Germinal center (tissue), 1 donor: Measurements from ENCODE around the gene RFX6.

Source experiments
- DNase-seq: peaks from one replicate; pipeline ENCODE4 v3.0.0; 2012; ENCODE audit warnings: mixed read lengths, low spot score

The RFX6 gene

GRCh38 chr6:116971959-116972358, 94.9 kb downstream of the RFX6 start:
- DNase-seq, result peak; percentile 14

DNA sequence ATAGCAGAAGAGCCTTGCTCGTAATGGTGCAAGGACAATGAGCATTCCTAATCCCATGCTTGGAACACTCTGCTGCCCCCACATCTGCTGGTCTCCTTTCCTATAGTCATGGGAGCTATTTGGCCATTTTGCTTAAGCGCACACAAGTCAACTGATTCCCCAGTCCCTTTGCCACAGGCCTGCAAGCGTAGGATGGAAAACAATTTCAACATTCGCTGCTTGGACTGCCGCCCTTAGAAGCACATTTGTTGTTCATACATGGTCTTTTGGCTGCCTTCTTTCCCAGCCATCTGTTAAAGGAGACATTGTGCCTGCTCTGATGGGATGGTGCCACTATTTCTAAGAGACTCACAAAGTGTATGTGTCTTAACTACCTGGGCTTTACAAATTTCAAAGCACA, 96.9 kb downstream of the RFX6 start:
- DNase-seq, result no peak

DNA sequence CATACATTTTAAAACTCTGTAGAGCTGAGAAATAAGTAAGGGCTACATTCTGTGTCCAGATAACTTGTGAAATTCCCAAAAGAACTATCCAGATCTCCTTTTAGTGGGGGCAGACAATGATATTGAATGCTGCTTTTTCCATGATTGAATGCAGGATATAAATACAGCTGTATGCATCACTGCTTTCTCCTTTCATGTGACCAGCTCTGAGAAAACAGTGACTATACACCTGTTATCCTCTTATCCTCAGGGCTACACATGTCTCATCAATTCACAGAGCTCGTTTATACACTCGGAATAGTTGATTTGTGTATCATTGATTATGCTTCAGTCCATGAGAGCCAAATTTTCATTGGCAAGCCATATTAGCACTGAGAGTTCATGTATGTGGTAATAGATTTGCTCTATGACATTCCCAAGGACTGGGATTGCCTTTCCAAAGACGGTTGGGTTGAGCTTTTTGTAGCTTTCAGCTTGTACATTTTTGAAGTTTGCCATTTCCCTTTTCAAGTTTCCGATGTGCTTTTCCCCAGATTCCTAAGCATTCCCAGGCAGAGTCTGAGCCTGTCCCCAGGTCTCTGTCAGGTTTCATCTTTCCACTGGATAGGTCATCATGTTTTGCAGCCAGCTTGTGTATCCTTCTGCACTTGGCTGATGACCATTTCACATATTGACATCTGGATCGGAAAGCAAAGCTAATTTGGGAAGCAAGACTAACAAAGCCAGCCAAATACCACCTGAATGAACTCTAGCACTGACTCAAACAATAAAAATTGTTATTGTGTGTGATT, 97.7 kb downstream of the RFX6 start:
- DNase-seq, result no peak

GRCh38 chr6:116975600-116975999, 98.6 kb downstream of the RFX6 start:
- no peak for DNase-seq

GRCh38 chr6:116979560-116979959, 102.5 kb downstream of the RFX6 start:
- DNase-seq, result no peak
